ENCODE measurements around the gene TMEM63A. TPM values are rescaled to one million over a fixed set of nuclear protein-coding genes. Genes with fewer than 3 reads are reported as not detected.

The TMEM63A gene
- total RNA-seq, 2 donors from 2014 or later: 141 to 192 TPM

DNA sequence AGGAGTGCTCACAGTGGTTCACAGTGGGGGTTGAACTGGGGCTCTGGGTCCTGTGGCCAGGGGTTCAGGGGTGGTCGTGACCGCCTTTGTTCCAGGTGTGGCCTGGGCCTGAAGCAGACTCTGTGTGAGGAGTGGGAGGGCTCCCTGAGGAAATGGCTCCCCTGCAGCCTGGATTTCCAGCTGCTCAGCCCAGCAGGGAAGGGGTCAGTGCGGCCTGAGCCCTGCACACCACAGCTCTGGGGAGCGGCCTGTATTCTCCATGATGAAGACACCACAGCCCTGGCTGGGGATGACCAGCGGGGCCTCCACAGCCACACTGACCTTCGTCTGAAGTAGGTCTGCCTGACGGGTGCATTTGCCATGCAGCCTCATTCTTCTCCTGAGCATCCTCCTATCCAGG lies 25.2 kb upstream of the TMEM63A start:
- intact Hi-C loops (cut with DNase I): no loop called here
- H3K27ac ChIP-seq: no peak overlapping the region
- no peaks in the 10 kb centered on the region for H3K4me1 ChIP-seq (replicated peaks)
- DNase-seq (ENCODE audit: low spot score): no peak
- no peaks in the 10 kb centered on the region for H3K27me3 ChIP-seq (replicated peaks; ENCODE audit: insufficient read depth)
- no peak for TF ChIP-seq POLR2AphosphoS5 (IDR thresholded peaks at IDR 0.05)
- TF ChIP-seq, protein P1, sequence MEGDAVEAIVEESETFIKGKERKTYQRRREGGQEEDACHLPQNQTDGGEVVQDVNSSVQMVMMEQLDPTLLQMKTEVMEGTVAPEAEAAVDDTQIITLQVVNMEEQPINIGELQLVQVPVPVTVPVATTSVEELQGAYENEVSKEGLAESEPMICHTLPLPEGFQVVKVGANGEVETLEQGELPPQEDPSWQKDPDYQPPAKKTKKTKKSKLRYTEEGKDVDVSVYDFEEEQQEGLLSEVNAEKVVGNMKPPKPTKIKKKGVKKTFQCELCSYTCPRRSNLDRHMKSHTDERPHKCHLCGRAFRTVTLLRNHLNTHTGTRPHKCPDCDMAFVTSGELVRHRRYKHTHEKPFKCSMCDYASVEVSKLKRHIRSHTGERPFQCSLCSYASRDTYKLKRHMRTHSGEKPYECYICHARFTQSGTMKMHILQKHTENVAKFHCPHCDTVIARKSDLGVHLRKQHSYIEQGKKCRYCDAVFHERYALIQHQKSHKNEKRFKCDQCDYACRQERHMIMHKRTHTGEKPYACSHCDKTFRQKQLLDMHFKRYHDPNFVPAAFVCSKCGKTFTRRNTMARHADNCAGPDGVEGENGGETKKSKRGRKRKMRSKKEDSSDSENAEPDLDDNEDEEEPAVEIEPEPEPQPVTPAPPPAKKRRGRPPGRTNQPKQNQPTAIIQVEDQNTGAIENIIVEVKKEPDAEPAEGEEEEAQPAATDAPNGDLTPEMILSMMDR (IDR thresholded peaks at IDR 0.05): no peak
- TF ChIP-seq POLR2A (IDR thresholded peaks at IDR 0.05): no peak
- 94% methylated on average over 5 of the region's 7 CpGs for WGBS
- no peaks in the 10 kb centered on the region for H3K36me3 ChIP-seq
- no peaks in the 10 kb centered on the region for H3K9me3 ChIP-seq
- no peak overlapping the region for H3K4me3 ChIP-seq

DNA sequence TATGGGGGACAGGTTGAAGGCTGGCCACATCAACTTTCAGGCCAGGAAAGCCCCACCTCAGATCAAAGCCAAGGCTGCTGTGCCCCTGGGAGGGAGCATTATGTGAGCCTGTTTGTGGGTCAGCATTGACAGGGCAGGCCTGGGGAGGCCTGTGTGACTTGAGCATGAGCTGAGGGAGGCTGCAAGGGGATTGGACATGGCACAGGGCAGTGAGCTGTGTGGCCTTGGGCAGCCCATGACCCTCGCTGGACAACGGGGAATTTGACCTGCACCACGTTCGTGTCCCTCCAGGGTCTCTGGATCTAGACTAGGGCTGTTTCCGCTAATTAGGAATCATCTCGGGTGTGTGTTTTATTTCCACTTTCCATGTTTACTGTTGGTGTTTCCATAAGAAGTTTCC lies 24.3 kb upstream of the TMEM63A start:
- no peak overlapping the region for H3K27ac ChIP-seq
- intact Hi-C loops (cut with DNase I): no loop called here
- 96% methylated on average over 6 of the region's 6 CpGs for WGBS
- no peak for DNase-seq (ENCODE audit: low spot score)
- H3K4me3 ChIP-seq: no peak overlapping the region
- TF ChIP-seq POLR2A (IDR thresholded peaks at IDR 0.05) (no peak), POLR2AphosphoS5 (IDR thresholded peaks at IDR 0.05) (no peak)
- TF ChIP-seq, protein P1 (IDR thresholded peaks at IDR 0.05): no peak
- no peaks in the 10 kb centered on the region for H3K4me1 ChIP-seq (replicated peaks)
- H3K27me3 ChIP-seq (replicated peaks; ENCODE audit: insufficient read depth): no peaks in the 10 kb centered on the region
- no peaks in the 10 kb centered on the region for H3K9me3 ChIP-seq
- H3K36me3 ChIP-seq: no peaks in the 10 kb centered on the region

DNA sequence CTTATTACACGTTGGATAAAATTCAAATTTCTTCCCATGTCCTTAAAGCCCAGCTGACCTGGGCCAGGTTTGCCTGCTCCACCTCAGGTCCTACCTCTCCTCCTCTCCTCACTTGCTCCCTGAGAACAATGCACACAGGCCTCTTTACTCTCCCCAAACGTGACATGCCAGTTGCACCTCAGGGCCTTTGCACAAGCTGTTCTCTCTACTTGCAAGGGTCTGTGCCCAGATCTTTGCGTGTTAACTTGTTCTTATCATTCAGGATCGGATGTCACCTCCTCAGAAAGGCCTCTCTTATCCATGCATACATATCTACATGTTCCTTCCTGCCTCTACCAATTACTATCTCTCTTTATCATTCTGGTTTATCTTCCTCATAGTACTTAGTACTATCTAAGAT lies 21.4 kb upstream of the TMEM63A start:
- H3K4me1 ChIP-seq (replicated peaks): no peaks in the 10 kb centered on the region
- intact Hi-C loops (cut with DNase I): no loop called here
- no peaks in the 10 kb centered on the region for H3K36me3 ChIP-seq
- no peaks in the 10 kb centered on the region for H3K27me3 ChIP-seq (replicated peaks; ENCODE audit: insufficient read depth)
- DNase-seq (ENCODE audit: low spot score): no peak
- no peaks in the 10 kb centered on the region for H3K9me3 ChIP-seq
- no peak overlapping the region for H3K4me3 ChIP-seq
- TF ChIP-seq POLR2AphosphoS5 (IDR thresholded peaks at IDR 0.05) (no peak), POLR2A (IDR thresholded peaks at IDR 0.05) (no peak)
- TF ChIP-seq, protein P1 (IDR thresholded peaks at IDR 0.05): no peak
- H3K27ac ChIP-seq: no peak overlapping the region
- 89% methylated on average over 4 of the region's 4 CpGs for WGBS

DNA sequence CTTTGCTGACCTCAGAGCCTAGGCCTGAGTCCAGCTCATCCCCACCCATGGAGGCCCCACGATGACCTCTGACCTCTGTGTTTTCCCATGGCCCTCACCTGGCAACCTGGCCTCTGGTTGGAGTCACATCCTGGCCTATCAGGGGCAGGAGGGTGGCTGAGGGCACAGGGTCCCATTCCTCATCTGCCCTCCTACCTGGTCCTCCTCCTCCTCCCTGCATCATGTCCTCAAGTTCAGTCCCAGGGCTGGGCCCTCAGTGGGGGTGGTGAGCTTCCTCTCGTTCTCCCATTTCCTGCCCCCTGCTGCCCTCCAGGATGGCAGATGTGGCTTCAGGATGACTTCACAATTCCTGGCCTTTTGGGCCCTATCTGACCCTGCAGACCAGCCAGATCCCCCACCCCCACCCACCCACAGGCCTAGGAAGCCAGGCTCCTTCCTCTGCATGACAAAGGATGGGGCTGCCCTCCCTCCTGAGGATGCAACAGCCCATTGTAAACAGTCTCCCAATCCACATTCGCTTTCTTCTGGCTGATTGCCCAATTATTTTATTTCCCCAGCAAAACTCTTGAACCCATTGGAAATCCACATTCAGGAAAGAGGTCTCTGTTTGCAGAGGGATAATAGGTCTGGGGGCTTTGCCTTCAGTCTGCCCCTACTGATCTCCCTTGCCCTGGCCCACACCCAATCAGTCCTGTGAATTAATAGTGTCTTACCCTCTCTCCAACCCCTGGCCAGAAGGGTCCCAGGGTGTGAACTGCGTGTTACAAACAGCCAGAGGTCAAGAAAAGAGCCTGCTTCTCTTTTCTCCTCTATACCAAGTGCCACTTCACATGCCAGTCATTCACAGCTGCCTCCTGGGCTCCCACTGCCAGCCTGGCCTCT lies 17.1 kb upstream of the TMEM63A start:
- TF ChIP-seq POLR2A (IDR thresholded peaks at IDR 0.05): no peak
- no peak for TF ChIP-seq POLR2AphosphoS5 (IDR thresholded peaks at IDR 0.05)
- TF ChIP-seq, protein P1 (IDR thresholded peaks at IDR 0.05): no peak
- intact Hi-C loops (cut with DNase I): no loop called here
- WGBS: 69% methylated on average over 4 of the region's 4 CpGs
- H3K9me3 ChIP-seq: no peaks in the 10 kb centered on the region
- no peaks in the 10 kb centered on the region for H3K27me3 ChIP-seq (replicated peaks; ENCODE audit: insufficient read depth)
- no peak overlapping the region for H3K4me3 ChIP-seq
- no peak for DNase-seq (ENCODE audit: low spot score)
- H3K36me3 ChIP-seq: no peaks in the 10 kb centered on the region
- H3K27ac ChIP-seq: no peak overlapping the region
- H3K4me1 ChIP-seq (replicated peaks): no peaks in the 10 kb centered on the region
